GM21717 (cell line): Measurements from ENCODE around the gene SELENON.
"Not testable (repeated sequence)": the region's sequence is repeated elsewhere in the genome, so short reads cannot be mapped to it uniquely, and the experiment has no call there.

Source experiments
- ATAC-seq: cut with Tn5 transposase; IDR thresholded peaks from one replicate; pipeline ENCODE4 v1.9.1; 2021; ENCODE audit warnings: mild to moderate bottlenecking, moderate library complexity; ENCODE audit not compliant: unreplicated experiment

The SELENON gene

GRCh38 chr1:25821630-25822091 lies 21.7 kb downstream of the SELENON start:
- ATAC-seq, result no peak

DNA sequence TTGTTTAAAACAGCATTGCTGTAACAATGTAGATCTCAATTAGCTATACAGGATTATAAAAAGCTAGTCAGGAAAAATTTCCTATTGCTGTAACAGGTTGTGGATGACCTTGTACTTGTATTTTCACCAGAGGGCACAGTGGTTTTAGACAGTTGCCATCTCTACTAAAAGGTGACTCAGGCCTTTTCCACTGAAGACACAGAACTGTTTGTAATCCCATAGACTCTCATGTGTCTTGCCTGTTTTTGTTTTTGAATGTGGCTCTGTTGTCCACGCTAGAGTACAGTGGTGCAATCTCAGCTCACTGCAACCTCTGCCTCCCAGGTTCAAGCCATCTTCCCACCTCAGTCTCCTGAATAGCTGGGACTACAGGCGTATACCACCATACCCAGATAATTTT lies 25.6 kb downstream of the SELENON start:
- no peak for ATAC-seq

GRCh38 chr1:25826571-25826970 lies 26.6 kb downstream of the SELENON start:
- ATAC-seq, result no peak

DNA sequence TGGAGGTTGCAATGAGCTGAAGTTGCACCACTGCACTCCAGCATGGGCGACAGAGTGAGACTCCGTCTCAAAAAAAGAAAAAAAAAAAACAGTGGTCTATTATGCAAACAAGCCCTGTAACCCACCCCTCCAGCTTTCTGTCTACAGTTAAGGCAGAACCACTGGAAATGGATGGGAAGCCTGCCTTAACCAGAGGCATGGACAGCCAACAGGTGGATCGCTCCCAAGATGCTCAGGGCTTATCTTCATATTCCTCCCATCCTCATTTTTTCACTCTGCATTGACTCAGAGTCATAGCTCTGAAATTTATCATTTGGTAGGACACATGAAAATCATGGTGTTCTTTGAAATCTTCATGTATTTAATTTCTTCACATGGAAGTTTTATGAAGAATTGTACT lies 28.5 kb downstream of the SELENON start:
- no peak for ATAC-seq

GRCh38 chr1:25829046-25829445 lies 29.1 kb downstream of the SELENON start:
- ATAC-seq, result no peak

DNA sequence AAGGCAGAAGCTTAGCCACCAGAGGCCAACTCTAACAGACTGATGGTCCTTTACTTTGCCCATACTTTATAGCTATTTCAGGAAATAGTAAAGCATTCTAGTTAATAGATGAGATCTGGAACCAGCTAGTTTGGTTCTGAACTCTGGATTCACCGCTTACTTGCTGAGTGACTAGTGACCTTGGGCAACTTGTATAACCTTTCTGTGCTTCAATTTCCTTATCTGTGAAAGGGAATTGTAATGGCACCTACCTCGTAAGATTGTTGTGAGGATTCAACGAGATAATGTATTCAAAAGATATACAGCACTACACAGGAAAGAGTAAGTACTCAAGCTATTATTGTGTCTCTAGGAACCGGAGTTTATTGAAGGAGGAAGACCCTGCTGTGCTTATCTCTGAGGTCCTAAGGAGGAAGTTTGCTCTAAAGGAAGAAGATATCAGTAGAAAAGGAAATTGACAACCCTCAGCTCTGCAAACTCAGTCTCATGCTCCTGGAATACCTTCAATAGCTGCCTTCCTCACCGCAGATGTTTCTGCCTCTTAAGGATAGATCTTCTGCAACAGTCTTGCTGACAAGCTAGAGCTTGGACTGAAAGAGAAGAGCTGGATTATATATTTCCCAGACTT lies 31.7 kb downstream of the SELENON start:
- ATAC-seq, result no peak

- ATAC-seq, result no peak
These were observed 32.5 kb downstream of the SELENON start for GRCh38 chr1:25832336-25833037.

- no peak for ATAC-seq
These were observed 33.2 kb downstream of the SELENON start for GRCh38 chr1:25833158-25833557.

GRCh38 chr1:25834894-25835293 lies 34.9 kb downstream of the SELENON start:
- no peak for ATAC-seq

- no peak for ATAC-seq
These were observed 36.7 kb downstream of the SELENON start for GRCh38 chr1:25836695-25837094.

GRCh38 chr1:25837262-25837875 lies 37.4 kb downstream of the SELENON start:
- no peak for ATAC-seq

- ATAC-seq, result not testable (repeated sequence)
These were observed 39.8 kb downstream of the SELENON start for GRCh38 chr1:25839808-25840207.

DNA sequence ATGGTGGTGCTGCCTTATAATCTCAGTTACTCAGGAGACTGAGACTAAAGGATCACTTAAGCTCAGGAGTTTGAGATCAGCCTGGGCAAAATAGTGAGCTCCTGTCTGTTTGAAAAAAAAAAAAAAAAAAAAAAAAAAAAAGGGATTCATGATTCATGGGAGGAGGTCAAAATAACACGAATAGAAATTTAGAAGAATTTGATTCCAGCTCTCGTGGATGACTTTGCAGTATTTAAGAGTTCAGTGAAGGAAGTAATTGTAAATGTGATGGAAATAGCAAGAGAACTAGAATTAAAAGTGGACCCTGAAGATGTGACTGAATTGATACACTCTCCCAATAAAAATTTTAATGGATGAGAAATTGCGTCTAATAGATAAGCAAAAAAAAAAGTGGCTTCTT lies 43.5 kb downstream of the SELENON start:
- no peak for ATAC-seq

DNA sequence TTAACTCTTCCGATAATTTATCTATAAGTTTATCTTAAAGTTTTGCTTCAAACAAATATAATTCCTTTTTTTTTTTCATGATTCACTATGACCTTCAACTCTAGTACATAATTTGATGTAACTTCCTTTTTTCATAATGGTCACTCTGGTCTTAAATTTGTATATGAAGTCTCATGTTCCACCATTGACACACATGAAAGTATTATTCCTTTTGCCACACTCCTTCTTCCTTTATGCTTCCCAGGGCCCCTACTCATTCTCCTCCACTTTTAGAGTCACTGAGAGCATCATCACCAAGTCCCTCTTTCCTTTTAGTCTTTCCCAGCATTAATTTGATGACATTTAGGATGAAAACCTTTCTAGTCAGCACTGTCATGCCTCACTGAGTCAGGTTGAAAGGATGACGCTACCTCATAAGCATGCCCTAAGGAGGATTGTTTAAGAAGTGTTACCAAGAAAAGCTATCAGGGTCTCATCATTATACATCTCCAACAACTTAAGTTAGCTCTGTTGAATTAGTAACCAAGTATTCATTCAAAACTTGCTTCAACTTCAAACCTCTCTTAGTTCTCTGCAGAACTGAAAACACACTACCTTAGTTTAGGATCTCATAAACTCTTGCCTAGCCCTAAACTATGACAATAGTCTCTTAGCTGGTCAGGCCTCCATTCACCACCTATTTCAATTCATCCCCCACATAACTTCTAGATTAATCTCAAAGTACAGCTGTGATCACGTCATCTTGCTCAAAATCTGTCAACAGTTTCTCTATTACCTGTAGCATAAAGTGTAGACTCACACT lies 44.7 kb downstream of the SELENON start:
- no peak for ATAC-seq

GRCh38 chr1:25845664-25846063 lies 45.7 kb downstream of the SELENON start:
- ATAC-seq, result no peak

- no peak for ATAC-seq
These were observed 47.9 kb downstream of the SELENON start for GRCh38 chr1:25847929-25848328.

DNA sequence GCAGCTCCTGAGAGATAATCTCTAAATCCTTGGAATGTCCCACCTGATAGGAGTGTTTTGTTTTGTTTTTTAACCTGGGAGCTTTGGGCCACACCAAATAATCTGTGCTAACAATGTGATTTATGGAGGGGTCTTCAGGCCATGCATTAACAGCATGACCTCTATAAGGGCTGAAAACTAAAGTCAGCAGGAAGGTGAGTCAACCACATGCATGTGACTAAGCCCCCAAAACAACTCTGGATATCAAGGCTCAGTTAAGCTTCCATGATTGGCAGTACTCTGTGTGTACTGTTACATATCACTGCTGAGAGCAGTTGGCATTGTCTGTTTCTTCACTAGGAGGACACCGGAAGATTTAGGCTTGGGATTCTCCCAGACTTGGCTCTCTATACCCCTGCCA lies 48.5 kb downstream of the SELENON start:
- no peak for ATAC-seq

GRCh38 chr1:25854554-25854953 lies 54.6 kb downstream of the SELENON start:
- ATAC-seq, result no peak

GRCh38 chr1:25856856-25857255 lies 56.9 kb downstream of the SELENON start:
- no peak for ATAC-seq

DNA sequence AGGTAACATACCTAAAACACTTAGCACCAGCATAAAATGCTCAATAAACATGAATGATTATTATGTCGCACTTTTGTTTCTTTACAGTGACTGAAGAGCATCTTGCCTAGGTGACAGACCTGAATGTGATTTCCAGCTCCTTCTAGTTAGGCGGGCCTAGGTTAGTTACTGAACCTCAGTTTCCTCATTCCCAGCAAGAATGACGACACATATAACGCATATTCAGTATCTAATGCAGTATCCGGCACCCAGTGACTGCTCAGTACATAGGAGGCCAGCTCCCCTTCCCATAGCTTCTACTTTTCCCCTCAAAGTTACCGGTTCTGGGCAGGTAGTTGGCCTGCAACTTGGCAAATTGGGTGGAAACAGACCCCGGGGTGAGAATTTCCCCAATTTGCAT lies 58.5 kb downstream of the SELENON start:
- ATAC-seq, result no peak
